GM19099 (cell line): ENCODE results near the gene PRDX6.

Source experiments
- POLR2A ChIP-seq: IDR thresholded peaks from 3 replicates; pipeline ENCODE4 v1.6.1; 2011; ENCODE audit warnings: low read depth; ENCODE audit not compliant: insufficient read length; ENCODE audit errors: extremely low read depth

The PRDX6 gene

GRCh38 chr1:173451981-173452380, 25.2 kb upstream of the PRDX6 start:
- TF ChIP-seq POLR2A, result no peak

DNA sequence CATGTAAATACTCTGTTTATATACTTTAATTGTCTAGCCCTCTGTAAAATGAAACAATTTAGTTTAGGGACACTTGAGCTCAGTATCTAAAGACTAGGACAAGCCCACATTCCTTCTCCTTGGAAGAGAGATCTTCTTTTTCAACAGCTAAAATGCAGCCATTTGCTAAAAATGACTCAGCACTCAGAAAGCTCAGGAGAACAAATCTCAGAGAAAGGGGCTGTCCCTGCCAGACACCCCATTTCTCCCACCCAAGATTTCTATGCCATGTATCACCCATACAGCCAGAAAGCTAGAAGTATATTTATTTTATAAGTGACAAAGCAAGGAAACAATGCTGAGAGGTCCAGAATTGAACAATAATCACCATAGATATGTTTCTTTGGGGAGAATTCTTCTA, 23.2 kb upstream of the PRDX6 start:
- no peak for TF ChIP-seq POLR2A

- TF ChIP-seq POLR2A, result no peak
Observed at GRCh38 chr1:173454966-173455524, 22.1 kb upstream of the PRDX6 start.

DNA sequence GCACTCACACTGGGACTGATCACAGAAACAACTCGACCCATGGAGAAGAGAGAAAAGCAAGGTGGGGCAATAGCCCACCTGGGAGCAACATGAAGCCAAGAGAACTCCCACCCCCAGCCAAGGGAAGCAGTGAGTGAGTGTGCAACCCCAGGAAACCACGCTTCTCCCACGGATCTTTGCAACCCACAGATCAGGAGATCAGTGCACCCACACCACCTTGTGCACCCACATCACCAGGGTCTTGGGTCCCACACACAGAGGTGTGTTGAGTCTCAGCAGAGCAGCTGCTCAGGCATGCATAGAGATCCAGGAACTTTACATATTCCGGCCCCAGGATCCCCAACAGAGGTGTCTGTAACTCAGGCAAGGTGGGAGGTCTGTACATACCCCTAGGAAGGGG, 17.2 kb upstream of the PRDX6 start:
- TF ChIP-seq POLR2A, result no peak

DNA sequence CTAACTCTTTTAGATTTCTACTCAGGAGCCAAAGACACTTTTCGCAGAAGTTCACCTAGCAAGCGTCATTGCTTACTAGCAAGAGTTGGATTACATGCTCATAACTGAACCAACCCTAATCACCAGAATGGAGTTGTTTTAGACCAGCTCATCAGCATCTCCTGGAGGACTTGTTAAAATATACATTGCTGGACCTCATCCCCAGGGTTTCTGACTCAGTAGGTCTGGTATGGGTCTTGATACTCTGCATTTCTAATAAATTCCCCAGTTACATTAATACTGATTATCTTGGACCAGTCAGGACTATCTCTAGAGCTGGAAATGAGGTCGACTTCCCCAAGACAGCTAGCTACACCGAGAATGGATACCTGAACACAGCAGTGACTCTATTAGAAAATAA, 9.7 kb upstream of the PRDX6 start:
- TF ChIP-seq POLR2A, result no peak

DNA sequence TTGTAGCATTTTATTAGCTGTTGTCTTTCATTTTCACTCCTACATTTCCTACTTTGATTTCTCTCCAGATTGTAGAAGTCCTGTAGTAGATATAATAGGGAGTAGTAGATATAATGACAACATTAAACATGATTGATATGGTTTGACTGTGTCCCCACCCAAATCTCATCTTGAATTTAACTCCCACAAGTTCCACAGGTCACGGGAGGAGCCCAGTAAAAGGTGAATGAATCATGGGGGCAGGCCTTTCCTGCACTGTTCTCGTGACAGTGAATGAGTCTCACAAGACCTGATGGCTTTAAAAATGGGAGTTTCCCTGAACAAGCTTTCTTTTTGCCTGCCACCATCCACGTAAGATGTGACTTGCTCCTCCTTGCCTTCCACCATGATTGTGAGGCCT, 7.5 kb upstream of the PRDX6 start:
- TF ChIP-seq POLR2A, result no peak

GRCh38 chr1:173470608-173471007, 6.5 kb upstream of the PRDX6 start:
- TF ChIP-seq POLR2A, result no peak

GRCh38 chr1:173473599-173474011, 3.5 kb upstream of the PRDX6 start:
- TF ChIP-seq POLR2A, result no peak

DNA sequence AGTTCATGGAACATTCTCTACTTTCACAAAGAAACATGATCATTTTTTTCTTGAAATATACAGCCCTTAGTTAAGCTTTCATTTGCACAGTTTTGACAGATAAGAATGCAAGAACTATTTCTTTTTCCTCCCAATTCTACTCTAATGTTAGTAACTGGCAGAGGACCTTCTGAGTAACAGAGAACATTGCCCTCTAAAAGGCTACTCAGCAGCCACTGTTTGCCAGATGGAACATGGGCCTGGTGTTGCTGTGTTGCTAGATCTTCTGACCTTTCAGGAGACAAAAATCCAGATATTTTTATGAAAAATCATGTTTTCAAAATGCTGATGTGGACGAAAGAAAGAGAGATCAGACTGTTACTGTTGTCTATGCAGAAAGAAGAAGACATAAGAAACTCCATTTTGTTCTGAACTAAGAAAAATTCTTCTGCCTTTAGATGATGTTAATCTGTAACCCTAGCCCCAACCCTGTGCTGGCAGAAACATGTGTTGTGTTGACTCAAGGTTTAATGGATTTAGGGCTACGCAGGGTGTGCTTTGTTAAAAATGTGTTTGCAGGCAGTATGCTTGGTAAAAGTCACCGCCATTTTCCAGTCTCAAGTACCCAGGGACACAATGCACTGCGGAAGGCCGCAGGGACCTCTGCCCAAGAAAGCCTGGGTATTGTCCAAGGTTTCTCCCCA, 2.9 kb upstream of the PRDX6 start:
- no peak for TF ChIP-seq POLR2A

DNA sequence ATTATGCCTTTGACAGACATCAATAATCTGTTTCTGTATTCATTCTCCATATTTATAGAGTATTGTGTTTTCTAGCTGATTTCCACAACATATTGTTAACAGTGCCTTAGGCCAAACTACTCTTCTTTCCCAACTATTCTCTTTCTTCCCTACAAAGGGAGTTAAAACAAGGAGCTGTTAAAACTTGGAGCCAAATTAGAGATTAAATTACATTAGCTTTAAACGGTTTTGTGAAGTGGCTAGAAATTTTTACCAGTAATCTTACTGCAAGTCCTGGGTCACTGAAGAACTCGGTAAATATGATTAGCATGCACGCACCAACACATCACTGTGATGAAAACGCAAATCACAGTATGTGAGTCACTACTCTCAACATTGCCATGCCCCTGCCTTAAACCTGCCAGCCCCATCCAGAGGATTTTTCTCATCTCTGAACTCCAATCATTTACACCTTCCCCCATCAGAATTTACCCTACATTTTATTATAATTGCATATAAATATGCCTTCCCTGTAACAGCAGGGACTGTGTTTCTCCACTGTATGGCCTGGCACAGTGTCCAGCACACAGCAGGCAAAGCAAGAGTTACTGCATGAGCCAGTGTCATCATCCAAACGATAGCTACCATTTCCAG, 1.5 kb upstream of the PRDX6 start:
- TF ChIP-seq POLR2A, result no peak

- TF ChIP-seq POLR2A, result no peak
Observed at GRCh38 chr1:173476197-173476664, 904 bp upstream of the PRDX6 start.

GRCh38 chr1:173476665-173477285, 360 bp upstream of the PRDX6 start:
- peak; percentile 70 for TF ChIP-seq POLR2A

DNA sequence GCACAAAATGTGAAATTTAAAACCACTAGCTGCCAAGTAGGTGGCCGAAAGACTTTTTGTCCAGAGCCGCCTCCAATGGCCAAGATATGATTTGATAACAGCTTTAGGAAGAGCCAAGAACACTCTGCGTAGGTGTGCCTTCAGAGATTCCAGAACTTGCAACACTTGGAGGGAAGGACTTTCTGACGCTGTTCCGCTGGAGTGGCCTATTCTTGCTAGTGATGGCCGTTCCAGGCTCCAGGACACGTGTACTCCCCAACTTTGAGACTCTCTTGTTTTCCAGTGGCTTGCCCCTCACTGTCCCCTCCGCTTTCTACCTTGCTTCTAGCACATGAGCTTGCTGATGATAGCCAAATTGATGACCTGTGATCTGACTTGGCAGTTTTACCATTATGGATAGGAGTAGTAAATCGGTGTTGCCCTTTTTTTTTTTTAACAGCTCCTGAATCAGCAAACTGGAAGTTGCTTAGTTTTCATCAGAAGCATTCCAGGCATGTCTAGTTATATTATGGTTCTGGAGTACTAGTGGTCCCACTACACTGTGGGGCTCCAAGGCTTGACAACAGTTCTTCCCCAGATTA, 1.0 kb downstream of the PRDX6 start:
- no peak for TF ChIP-seq POLR2A

DNA sequence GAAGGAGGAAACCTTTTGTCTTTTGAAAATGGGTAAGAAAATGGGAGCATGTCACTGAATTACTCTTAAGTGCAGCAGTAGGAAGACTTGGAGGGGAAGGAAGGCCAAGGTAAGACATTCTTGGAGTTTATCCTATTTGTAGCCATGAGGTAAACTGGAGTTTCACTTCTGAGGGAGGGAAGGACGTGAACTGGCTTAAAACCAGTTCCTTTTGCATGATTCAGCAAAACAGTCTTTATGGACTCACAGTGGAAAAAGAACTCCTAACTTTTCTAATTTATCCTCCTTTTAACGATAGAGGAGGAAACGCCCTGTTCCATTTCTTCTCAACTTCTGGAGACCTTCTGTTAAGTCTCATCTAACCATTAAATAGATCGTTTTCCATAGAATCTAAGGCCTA, 2.5 kb downstream of the PRDX6 start:
- no peak for TF ChIP-seq POLR2A

DNA sequence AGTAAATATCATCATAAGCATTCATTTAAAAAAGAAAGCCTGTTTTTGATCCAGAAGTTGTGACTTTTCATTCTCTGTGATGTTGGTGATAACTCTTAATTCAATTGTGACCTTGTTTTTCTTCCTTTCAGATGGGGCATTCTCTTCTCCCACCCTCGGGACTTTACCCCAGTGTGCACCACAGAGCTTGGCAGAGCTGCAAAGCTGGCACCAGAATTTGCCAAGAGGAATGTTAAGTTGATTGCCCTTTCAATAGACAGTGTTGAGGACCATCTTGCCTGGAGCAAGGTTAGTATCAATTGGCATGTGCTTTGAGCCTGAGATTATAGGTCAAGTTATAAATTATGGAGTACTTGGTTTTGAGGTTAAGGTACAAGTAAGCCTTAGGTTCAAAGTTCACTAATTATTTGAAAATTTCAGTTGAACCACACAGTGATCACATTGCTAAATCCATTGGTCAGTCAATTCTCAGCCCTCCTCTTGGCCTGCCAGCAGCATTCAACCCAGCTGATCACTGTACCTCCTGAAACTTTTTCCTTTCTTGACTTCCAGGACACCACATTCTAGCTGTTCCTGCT, 4.1 kb downstream of the PRDX6 start:
- TF ChIP-seq POLR2A, result no peak
